ENCODE measurements around the gene STRAP.

DNA sequence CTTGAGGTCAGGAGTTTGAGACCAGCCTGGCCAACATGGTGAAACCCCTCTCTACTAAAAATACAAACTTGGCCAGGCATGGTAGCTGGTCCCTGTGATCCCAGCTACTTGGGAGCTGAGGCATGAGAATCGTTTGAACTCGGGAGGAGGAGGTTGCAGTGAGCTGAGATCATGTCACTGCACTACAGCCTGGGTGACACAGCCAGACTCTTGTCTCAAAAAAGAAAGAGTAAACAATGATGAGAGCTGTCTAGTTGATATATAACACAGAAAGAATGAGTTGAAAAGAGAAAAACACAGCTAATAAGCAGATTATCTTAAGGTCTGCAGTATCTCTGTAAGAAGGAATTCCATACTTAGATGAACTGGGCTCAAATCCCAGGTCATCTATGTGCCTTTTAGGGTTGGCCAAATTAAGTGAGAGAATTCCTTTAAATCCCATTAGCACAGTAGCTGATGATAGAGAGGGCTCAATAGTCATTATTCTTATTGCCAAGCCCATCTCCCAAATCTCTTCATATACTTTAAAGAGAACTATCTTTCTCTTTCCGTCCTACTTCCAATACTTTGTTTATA, 31.1 kb upstream of the STRAP start:
- no peak for TF ChIP-seq FOXM1 (IDR thresholded peaks at IDR 0.05; ENCODE audit: borderline replicate concordance, low read depth)
- no peak for TF ChIP-seq EGR1 (IDR thresholded peaks at IDR 0.05)
- TF ChIP-seq ZBTB7A (IDR thresholded peaks at IDR 0.05; ENCODE audit: low read depth), result no peak
- no peak for TF ChIP-seq EP300 (IDR thresholded peaks at IDR 0.05; ENCODE audit: borderline replicate concordance)
- no peak for TF ChIP-seq REST (IDR thresholded peaks at IDR 0.05; ENCODE audit: low read depth)
- TF ChIP-seq CEBPB (IDR thresholded peaks at IDR 0.05), result no peak
